Pancreas (tissue), 10 donors: ENCODE measurements around the gene STK24. TPM values are rescaled to one million over a fixed set of nuclear protein-coding genes. Genes with fewer than 3 reads are reported as not detected.

Source experiments
- ATAC-seq, 4 donors: fragments of 200-7000 bp; cut with Tn5 transposase; one replicate each; pipeline versions ENCODE4 v1.8.0 to v1.9.1; 2020; ENCODE audit warnings: mild to moderate bottlenecking in 4 of 4, moderate library complexity in 4 of 4
- DNase-seq, 6 donors: peaks; one replicate each; pipeline ENCODE4 v3.0.0-alpha.2; 2020
- FAIRE-seq: peaks from 2 replicates; lab custom pipeline; 2012; peaks lifted over from hg19 to GRCh38; lab: Jason Lieb, UNC
- H3K27ac ChIP-seq, 4 donors: fragments of 200-600 bp; sonication (generic); 1 replicate in 3 of 4; 2 replicates in 1 of 4; pipeline versions ENCODE4 v1.5.0 to v1.8.0; 2020
- H3K27me3 ChIP-seq, 4 donors: fragments of 200-600 bp; one replicate each; pipeline ENCODE4 v1.8.0; 2021
- H3K36me3 ChIP-seq, 3 donors: fragments of 200-600 bp; sonication (generic) in 1 of 3; one replicate each; pipeline versions ENCODE4 v1.5.0 to v1.8.0; 2020 to 2021
- H3K4me1 ChIP-seq, 3 donors: fragments of 200-600 bp; one replicate each; pipeline ENCODE4 v1.8.0; 2021
- H3K4me3 ChIP-seq, 4 donors: fragments of 200-600 bp; sonication (generic) in 2 of 4; one replicate each; pipeline versions ENCODE4 v1.5.0 to v1.8.0; 2020 to 2021
- H3K9me3 ChIP-seq, 4 donors: fragments of 200-600 bp; one replicate each; pipeline ENCODE4 v1.8.0; 2021
- CTCF ChIP-seq, 4 donors: fragments of 200-600 bp; sonication (generic) in 3 of 4; IDR thresholded peaks; one replicate each; pipeline versions ENCODE4 v1.5.0 to v1.8.0; 2021; ENCODE audit warnings: antibody characterized with exemption in 4 of 4
- WGBS, 2 donors: extraction: QIAGEN DNeasy Blood & Tissue Kit; methylation state at CpG; one replicate each; pipeline ENCODE4 v1.1.7; 2013; 5-methylcytosine and 5-hydroxymethylcytosine counted together
- intact Hi-C, 3 donors: fragments of 100-400 bp; cut with DNase I; formaldehyde crosslinking; loops; one replicate each; pipeline versions ENCODE4 v1.11.1 to v1.14.2; 2022
- polyA plus RNA-seq, 2 donors: library from polyadenylated mRNA; stranded (reverse); fragments of 200-250 nt; gene quantifications; one replicate each; pipeline ENCODE4 v1.2.3, GENCODE V29; 2013
- total RNA-seq, 6 donors: library from RNA; stranded (reverse); fragmentation: NEBNext Ultra II Directional in 4 of 6; extraction: Animal tissue kit (Norgen Biotek cat#: 25700) in 4 of 6; gene quantifications; one replicate each; pipeline versions ENCODE4 v1.2.1 to v1.2.4, GENCODE V29; 2021 to 2023
- donor health status: healthy with polysubstance abuse.
- donor health status: DM: no; HTN: no; CAD: no; lungs with moderate emphysema.
- donor health status: DM: no; HTN: no; CAD: no.
- donor health status: control.
- donor health status: control.
- donor health status: Bipolar disorder and iron deficiency.
- donor health status: DM: yes; HTN: yes; CAD: no.
- donor health status: DM: no; HTN: no; CAD: no.
- donor health status: DM: no; HTN: no; CAD: no.
- donor health status: DM: yes; HTN: yes; CAD: no.

The STK24 gene
- total and polyA plus RNA-seq, 8 donors: 15.5 to 55.7 (median 37.4) TPM

DNA sequence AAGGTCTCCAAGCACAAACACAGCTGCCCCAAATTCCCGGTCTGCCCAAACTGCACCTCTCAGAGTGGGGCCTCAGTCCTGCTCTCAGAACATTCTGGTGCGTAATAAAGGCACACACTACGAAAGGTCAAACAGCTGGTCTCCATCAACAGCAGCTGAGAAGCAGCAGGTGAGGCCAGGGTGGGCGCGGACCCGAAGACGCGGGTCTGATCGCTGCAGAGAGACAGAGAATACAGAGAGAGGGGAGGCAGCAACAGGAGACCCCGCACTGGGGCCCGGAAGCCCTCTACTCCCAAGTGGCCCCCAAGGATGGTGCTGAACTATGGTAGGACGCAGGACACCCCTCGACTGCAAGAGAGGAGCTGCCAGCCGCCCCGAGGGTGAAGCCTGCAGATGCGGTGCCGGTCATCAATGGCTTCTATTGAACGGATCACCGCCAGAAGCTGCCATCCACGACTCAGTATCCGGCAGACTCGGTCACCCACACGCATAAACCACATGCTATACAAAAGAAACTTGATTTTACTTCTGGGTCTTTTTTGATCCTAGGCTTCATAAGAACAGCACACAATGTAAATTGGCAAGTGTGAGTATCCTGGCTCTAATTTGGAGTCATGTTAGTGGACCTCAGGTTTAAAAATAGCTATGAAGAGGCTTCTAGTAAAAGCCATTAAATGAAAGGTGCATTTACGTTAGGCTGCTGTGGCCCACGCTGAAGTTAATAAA lies 33.4 kb downstream of the STK24 start:
- peak overlapping the region in 1 of 4 donors; percentile 11 for H3K27ac ChIP-seq
- DNase-seq (no peak), ATAC-seq (no peak), FAIRE-seq (no peak)
- H3K9me3 ChIP-seq: no peaks in the 10 kb centered on the region
- H3K4me1 ChIP-seq: peaks cover 0 to 26% (median 11%) of the 10 kb centered on the region in 3 donors
- no peaks in the 10 kb centered on the region for H3K36me3 ChIP-seq
- WGBS, 2 donors: 90 to 92% methylated on average over 25 of the region's 25 CpGs
- H3K4me3 ChIP-seq: no peak overlapping the region
- H3K27me3 ChIP-seq: no peaks in the 10 kb centered on the region
- TF ChIP-seq CTCF (IDR thresholded peaks at IDR 0.05): no peak
- intact Hi-C loops: no loop called here

- TF ChIP-seq CTCF (IDR thresholded peaks at IDR 0.05): no peak
- 74 to 81% methylated on average over 23 of the region's 23 CpGs for WGBS, 2 donors
- Histone ChIP-seq H3K27me3 (no peaks in the 10 kb centered on the region), H3K4me1 (peaks cover 0 to 23% (median 11%) of the 10 kb centered on the region in 3 donors), H3K4me3 (no peak overlapping the region), H3K27ac (peak overlapping the region in 1 of 4 donors; percentile 11), H3K36me3 (no peaks in the 10 kb centered on the region), H3K9me3 (no peaks in the 10 kb centered on the region)
- ATAC-seq (peak in 2 of 4 donors; percentile 12 to 48), DNase-seq (no peak), FAIRE-seq (no peak)
- intact Hi-C loops: no loop called here
Observed at GRCh38 chr13:98542568-98543377, 34.1 kb downstream of the STK24 start.

- no peak overlapping the region for H3K4me3 ChIP-seq
- H3K9me3 ChIP-seq: no peaks in the 10 kb centered on the region
- 73 to 78% methylated on average over 10 of the region's 10 CpGs for WGBS, 2 donors
- no peaks in the 10 kb centered on the region for H3K27me3 ChIP-seq
- intact Hi-C loops: no loop called here
- peaks cover 0 to 23% (median 11%) of the 10 kb centered on the region in 3 donors for H3K4me1 ChIP-seq
- ATAC-seq (peak in 1 of 4 donors; percentile 24), DNase-seq (no peak), FAIRE-seq (no peak)
- H3K36me3 ChIP-seq: no peaks in the 10 kb centered on the region
- no peak for TF ChIP-seq CTCF (IDR thresholded peaks at IDR 0.05)
- H3K27ac ChIP-seq: peak overlapping the region in 1 of 4 donors; percentile 3
Observed at GRCh38 chr13:98541701-98542203, 35.2 kb downstream of the STK24 start.

GRCh38 chr13:98541191-98541590 lies 35.7 kb downstream of the STK24 start:
- ATAC-seq: no peak
- no peaks in the 10 kb centered on the region for H3K9me3 ChIP-seq
- H3K4me3 ChIP-seq: no peak overlapping the region
- no peak for FAIRE-seq
- WGBS, 2 donors: 68 to 70% methylated on average over 5 of the region's 5 CpGs
- intact Hi-C loops: no loop called here
- H3K27ac ChIP-seq: no peak overlapping the region
- DNase-seq: no peak
- H3K36me3 ChIP-seq: no peaks in the 10 kb centered on the region
- H3K4me1 ChIP-seq: peaks cover 0 to 23% (median 13%) of the 10 kb centered on the region in 3 donors
- no peaks in the 10 kb centered on the region for H3K27me3 ChIP-seq
- no peak for TF ChIP-seq CTCF (IDR thresholded peaks at IDR 0.05)
